Mammary epithelial cell (primary cell): ENCODE data around the gene DLX1.

Experiments used
- CTCF ChIP-seq, 2 donors: IDR thresholded peaks in 1 of 2; conservative IDR thresholded peaks in 1 of 2; 2 replicates each; pipeline ENCODE4 v1.5.1; 2011 to 2012; ENCODE audit warnings: inconsistent platforms in 2 of 2, low read length in 2 of 2, mild to moderate bottlenecking in 2 of 2, control low read depth in 1 of 2, low read depth in 1 of 2; ENCODE audit not compliant: insufficient read depth in 1 of 2; ENCODE audit errors: extremely low read depth in 1 of 2
- EZH2 ChIP-seq: IDR thresholded peaks from 2 replicates; pipeline ENCODE4 v1.6.1; 2012; ENCODE audit warnings: low read length, inconsistent platforms, borderline replicate concordance

DNA sequence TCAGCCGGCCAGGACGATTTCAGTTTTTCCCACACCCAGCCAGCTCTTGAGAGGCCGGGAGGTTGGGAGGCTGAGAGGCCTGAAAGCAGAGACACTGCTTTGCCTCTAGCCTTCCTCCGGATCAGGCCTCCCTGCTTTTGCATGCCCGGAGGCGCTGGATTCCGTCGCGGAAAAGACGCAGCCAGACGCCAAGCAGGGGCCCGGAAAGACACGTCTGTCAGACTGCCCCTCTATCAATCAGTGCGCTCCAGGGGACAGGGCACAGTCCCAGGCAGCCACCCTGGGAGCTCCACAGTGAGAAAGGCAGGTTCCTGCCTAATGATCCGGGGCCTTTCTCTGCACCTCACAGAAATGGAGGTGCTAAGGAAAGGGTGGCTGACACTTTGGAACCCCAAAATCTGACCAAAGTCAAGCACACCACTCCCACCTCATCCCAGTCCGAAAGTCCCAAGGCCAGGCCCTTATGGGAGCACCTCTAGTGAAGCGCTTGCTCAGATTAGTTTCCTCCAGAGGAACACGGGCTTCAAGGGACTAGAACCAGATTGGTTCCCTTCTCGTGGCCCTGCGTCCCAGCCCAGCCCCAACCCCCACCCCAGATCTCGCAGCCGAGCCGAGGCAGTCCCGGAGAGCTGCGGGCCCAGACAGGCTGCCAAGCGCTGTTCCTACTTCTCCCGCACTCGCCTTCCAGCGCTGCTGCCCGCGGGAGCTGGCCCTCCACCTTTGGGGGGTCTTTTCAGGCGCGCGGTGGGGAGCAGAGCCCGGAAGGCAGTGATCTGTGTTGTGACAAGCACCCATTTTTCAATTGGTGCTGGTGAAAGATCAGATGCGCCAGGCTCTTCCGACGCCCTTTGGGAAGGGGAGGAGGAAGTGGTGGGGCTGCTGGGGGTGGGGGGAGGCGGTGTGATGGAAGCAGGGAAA lies 5.0 kb downstream of the DLX1 start:
- TF ChIP-seq CTCF (conservative IDR thresholded peaks at IDR 0.05 in 1 of 2, IDR thresholded peaks at IDR 0.05 in 1 of 2; ENCODE audit: extremely low read depth in 1 of 2, insufficient read depth in 1 of 2, low read depth in 1 of 2, low read length in 2 of 2): no peak
- TF ChIP-seq EZH2: no peak
